ENCODE data around the gene ZFAND5.

Gene ZFAND5

GRCh38 chr9:72322259-72322658, 42.7 kb downstream of the ZFAND5 start:
- H3K79me2 ChIP-seq (ENCODE audit: insufficient read depth, low read length): no peaks in the 10 kb centered on the region
- TF ChIP-seq CTCF (conservative IDR thresholded peaks at IDR 0.05; ENCODE audit: low read length): no peak
- no peaks in the 10 kb centered on the region for H3K36me3 ChIP-seq (ENCODE audit: insufficient read depth, low read length)

GRCh38 chr9:72315510-72316311, 49.3 kb downstream of the ZFAND5 start:
- H4K20me1 ChIP-seq (ENCODE audit: insufficient read depth, low read length, poor library complexity, severe bottlenecking): no peaks in the 10 kb centered on the region
- no peaks in the 10 kb centered on the region for H3K9me3 ChIP-seq (ENCODE audit: insufficient read depth, low read depth, low read length)
- no peaks in the 10 kb centered on the region for H3K4me1 ChIP-seq (ENCODE audit: insufficient read depth, low read length, poor library complexity, severe bottlenecking)
- no peaks in the 10 kb centered on the region for H3K79me2 ChIP-seq (ENCODE audit: insufficient read depth, low read length)
- no peaks in the 10 kb centered on the region for H3K27me3 ChIP-seq (ENCODE audit: insufficient read depth, low read length, poor library complexity, severe bottlenecking)
- H3K36me3 ChIP-seq (ENCODE audit: insufficient read depth, low read length): no peaks in the 10 kb centered on the region
- TF ChIP-seq EZH2phosphoT487 (IDR thresholded peaks at IDR 0.05; ENCODE audit: borderline replicate concordance) (no peak), CTCF (conservative IDR thresholded peaks at IDR 0.05; ENCODE audit: low read length) (no peak)
- no peaks in the 10 kb centered on the region for H3K9me2 ChIP-seq (replicated peaks; ENCODE audit: low read depth, low read length)
- no peak overlapping the region for H3K4me2 ChIP-seq (ENCODE audit: low read depth, low read length, poor library complexity, severe bottlenecking)
- H3K9ac ChIP-seq (ENCODE audit: low read depth, low read length, poor library complexity, severe bottlenecking): no peak overlapping the region
- H2AFZ ChIP-seq (ENCODE audit: low read length): no peak overlapping the region
- H3K4me3 ChIP-seq (ENCODE audit: low read length, poor library complexity, severe bottlenecking): no peak overlapping the region
- no peaks in the 10 kb centered on the region for H3F3A ChIP-seq (ENCODE audit: low read depth)

More at GRCh38 chr9:72322259-72322658, 42.7 kb downstream of the ZFAND5 start:
- H3K4me2 ChIP-seq (ENCODE audit: low read depth, low read length, poor library complexity, severe bottlenecking): no peak overlapping the region
- H3K4me3 ChIP-seq (ENCODE audit: low read length, poor library complexity, severe bottlenecking): no peak overlapping the region
- no peaks in the 10 kb centered on the region for H3K27me3 ChIP-seq (ENCODE audit: insufficient read depth, low read length, poor library complexity, severe bottlenecking)
- H2AFZ ChIP-seq (ENCODE audit: low read length): no peak overlapping the region
- no peaks in the 10 kb centered on the region for H3F3A ChIP-seq (ENCODE audit: low read depth)
- H3K9ac ChIP-seq (ENCODE audit: low read depth, low read length, poor library complexity, severe bottlenecking): no peak overlapping the region
- H3K9me3 ChIP-seq (ENCODE audit: insufficient read depth, low read depth, low read length): no peaks in the 10 kb centered on the region
- H3K4me1 ChIP-seq (ENCODE audit: insufficient read depth, low read length, poor library complexity, severe bottlenecking): no peaks in the 10 kb centered on the region
- no peaks in the 10 kb centered on the region for H4K20me1 ChIP-seq (ENCODE audit: insufficient read depth, low read length, poor library complexity, severe bottlenecking)
- H3K9me2 ChIP-seq (replicated peaks; ENCODE audit: low read depth, low read length): no peaks in the 10 kb centered on the region

- Histone ChIP-seq H2AFZ (ENCODE audit: low read length) (no peak overlapping the region), H3K9ac (ENCODE audit: low read depth, low read length, poor library complexity, severe bottlenecking) (no peak overlapping the region), H3K9me3 (ENCODE audit: insufficient read depth, low read depth, low read length) (no peaks in the 10 kb centered on the region), H4K20me1 (ENCODE audit: insufficient read depth, low read length, poor library complexity, severe bottlenecking) (no peaks in the 10 kb centered on the region), H3K36me3 (ENCODE audit: insufficient read depth, low read length) (no peaks in the 10 kb centered on the region), H3K27me3 (ENCODE audit: insufficient read depth, low read length, poor library complexity, severe bottlenecking) (no peaks in the 10 kb centered on the region), H3F3A (ENCODE audit: low read depth) (no peaks in the 10 kb centered on the region), H3K79me2 (ENCODE audit: insufficient read depth, low read length) (no peaks in the 10 kb centered on the region), H3K4me1 (ENCODE audit: insufficient read depth, low read length, poor library complexity, severe bottlenecking) (no peaks in the 10 kb centered on the region), H3K4me3 (ENCODE audit: low read length, poor library complexity, severe bottlenecking) (no peak overlapping the region), H3K4me2 (ENCODE audit: low read depth, low read length, poor library complexity, severe bottlenecking) (no peak overlapping the region), H3K9me2 (replicated peaks; ENCODE audit: low read depth, low read length) (no peaks in the 10 kb centered on the region)
- no peak for TF ChIP-seq EZH2phosphoT487 (IDR thresholded peaks at IDR 0.05; ENCODE audit: borderline replicate concordance)
- TF ChIP-seq CTCF (conservative IDR thresholded peaks at IDR 0.05; ENCODE audit: low read length): no peak
These were observed 49.9 kb downstream of the ZFAND5 start for GRCh38 chr9:72315089-72315509.
